Activated T-cell treated with anti-CD3 and anti-CD28 coated beads for 4 hours (primary cell): Measurements from ENCODE around the gene RPTOR.

Source experiments
- DNase-seq: peaks from one replicate; pipeline ENCODE4 v3.0.0-alpha.2; 2020

RPTOR gene

DNA sequence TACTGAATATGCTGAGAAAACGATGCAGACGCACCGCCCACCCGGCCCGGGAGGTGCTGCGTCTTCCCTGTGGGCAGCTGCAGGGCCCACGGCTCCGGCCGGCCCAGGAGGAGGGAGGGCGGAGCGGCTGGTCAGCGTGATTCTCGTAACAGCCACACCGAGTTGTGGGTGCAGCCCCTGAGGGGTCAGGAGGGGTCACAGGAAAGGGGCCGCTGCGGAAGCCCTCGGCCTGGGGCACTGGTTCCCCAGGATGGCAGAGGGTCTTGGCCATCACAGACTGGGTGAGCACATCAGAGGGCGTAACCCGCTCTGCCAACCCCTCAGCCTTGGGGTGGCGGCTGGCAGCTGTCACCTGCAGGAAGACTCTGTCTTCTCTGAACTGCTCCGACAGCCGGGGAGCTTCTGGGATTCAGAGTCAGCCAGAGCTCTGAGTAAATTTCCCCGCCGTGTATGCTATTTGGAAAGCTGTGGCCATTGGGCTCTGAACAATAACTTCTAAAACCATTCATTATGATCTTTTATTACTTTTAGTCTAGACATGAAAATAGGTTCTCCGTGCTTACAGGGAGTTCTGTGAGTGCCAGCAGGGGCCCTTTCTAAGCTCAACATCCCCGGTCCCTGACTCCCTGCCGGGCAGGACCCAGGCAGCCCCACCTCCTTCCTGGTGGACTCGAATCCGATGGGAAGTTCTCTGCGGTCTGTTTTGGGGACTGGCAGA, 359.6 kb downstream of the RPTOR start:
- DNase-seq, result no peak

- no peak for DNase-seq
Measured at GRCh38 chr17:80905586-80906230, 361.1 kb downstream of the RPTOR start.

DNA sequence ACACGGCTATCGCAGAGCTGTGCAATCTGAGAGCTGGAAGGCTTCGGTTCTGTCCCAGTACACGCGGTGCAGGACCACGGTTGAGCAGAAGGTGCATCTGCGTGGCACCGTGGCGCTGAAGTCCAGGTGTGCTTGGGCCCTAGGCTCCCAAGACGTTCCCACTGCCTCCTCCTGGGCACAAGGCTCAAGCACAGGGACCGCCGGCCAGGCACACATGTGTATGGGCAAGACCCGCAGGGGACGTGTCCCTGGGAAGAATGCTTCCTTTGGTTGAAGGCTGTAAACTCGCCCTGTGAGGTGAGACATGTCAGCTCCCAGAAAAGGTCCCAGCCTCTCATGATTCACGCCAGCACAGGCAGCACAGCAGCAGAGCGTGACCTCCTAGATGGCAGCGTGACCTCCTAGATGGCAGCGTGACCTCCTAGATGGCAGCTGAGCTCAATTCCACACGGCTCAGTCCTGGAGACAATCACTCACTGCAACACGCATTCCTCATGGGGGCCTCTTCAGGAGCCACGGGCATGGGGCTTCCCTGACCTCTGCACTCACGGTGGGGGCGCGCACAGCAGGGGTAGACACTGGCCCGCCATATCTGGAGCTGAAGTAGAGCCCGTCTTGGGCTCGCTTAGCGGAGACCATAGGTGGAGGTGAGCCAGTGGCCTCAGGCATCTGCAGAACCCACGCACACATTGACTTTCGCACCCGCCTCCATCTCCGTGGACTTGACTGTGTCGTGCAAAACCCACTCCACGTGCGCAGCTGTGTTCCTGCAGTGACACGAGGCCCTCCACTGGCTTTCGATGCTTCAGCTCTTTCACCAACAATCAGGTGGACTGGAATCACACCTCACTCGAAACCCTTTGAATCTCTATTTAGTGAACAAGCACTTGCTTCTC, 362.0 kb downstream of the RPTOR start:
- DNase-seq, result no peak

DNA sequence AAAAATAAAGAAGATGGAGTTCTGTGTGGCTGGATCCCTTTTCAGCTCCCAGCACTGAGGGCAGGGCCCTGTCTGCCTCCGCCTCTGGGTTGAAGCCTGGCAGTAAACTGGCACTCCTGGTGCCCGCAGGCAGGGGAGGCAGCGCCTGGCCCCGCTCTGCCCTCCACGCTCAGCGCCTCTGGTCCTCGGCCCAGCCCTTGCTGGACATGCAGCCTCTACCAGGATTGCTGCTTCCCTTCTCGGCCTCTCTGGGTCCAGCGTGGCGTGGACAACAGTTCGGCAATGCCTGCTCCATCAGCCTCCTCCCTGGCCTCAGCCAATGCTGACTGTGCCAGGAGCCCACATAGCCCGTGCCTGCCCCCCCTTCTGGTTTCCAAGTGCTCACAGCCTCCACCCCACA, 362.6 kb downstream of the RPTOR start:
- DNase-seq, result no peak

DNA sequence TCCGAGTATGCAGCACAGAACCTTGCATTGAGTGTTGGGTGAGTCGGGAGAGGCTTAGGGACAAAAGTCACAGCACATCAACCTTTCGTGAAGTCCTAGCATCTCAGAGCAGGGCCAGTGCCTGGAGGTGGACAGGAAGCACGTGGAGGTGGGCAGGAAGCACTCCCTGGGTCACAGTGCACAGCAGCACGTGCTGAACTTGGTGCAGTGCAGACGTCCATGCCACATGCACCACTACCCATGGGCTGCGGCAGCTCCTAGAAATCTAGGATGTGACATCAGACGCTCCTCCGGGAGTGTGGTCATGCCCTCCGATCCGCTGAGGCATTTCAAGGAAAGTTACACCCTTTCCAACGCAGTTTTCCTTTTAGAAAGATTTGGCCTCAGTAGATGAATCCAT, 363.6 kb downstream of the RPTOR start:
- no peak for DNase-seq

- DNase-seq, result no peak
Measured at GRCh38 chr17:80908776-80909175, 364.1 kb downstream of the RPTOR start.

DNA sequence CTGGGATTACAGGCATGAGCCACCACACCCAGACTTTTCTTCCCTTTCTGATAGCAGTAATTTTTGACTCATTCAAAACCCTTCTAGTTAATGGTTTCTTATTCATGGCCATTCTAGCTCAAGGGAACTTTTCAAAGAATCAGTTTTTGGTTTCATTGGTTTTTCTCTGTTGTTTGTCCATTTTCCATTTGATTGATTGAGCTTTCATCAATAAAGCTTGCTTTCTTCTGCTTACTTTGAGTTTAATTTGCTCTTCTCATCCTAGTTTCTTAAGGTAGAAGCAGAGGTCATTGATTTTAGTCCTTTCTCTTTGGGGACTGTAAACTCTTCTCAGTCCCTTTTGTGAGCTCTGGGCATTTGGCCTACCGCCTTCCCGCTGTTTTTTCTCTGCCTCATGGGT, 365.0 kb downstream of the RPTOR start:
- DNase-seq, result no peak

DNA sequence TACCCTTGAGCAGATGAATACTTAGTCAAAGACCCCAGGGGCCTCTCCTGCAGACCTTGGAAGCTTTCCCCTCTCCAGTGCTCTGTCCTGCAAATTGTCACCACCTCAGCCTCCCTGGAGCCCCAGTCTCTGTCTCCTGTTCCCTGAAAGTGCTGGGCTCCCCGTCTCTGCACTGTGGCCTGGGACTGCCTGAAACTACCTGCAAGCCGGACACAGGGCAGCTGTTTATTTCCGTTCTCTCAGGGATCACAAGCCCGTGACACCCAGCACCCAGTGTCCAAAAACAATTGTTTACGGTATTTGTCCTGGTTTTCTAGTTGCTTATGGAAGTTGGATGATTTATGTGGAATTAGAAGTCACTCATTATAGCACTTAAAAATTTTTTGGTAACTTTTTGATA, 365.4 kb downstream of the RPTOR start:
- no peak for DNase-seq

GRCh38 chr17:80912476-80912875, 367.8 kb downstream of the RPTOR start:
- DNase-seq, result no peak

DNA sequence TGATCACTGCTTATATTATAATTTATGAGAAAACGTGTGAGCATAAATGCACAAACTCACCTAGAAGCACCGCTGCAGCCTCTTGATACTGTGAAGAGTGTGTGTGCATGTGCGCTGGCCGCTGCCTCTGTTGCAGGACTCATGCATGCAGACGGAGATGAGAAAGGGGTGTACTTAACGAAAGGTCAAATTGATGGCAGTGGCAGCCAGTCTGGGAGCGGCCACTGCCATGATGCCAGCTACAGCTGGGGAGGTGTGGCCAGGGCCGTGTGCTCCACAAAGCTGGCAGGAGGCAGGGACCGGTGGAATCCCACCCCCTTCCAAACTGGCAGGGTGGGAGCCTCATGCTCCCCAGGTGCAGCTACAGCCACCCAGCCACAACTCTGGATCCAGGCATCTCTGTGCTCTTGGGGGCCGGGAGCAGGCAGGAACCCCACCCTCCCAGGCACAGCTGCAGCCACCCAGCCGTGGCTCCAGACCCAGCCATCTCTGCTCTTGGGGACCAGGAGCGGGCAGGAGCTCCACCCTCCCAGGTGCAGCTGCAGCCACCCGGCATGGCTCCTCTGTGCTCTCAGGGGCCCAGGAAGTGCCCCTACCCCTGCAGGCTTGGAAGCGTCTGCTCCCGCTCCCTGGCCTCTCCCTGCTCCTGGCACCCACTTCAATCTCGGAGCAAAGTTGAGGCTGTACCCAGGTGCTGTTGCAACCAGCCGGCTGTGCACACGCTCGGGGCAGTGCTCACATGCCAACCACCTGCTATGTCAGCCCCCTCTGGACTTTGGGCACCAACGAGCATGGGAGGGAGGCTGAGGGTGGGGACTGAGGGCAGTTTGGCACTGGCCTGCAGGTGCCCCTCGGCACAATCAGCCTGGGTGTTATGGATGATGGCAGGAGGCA, 369.5 kb downstream of the RPTOR start:
- no peak for DNase-seq

- no peak for DNase-seq
Measured at GRCh38 chr17:80916246-80916645, 371.6 kb downstream of the RPTOR start.

GRCh38 chr17:80917716-80918560, 373.3 kb downstream of the RPTOR start:
- no peak for DNase-seq

- DNase-seq, result no peak
Measured at GRCh38 chr17:80918731-80919130, 374.1 kb downstream of the RPTOR start.

DNA sequence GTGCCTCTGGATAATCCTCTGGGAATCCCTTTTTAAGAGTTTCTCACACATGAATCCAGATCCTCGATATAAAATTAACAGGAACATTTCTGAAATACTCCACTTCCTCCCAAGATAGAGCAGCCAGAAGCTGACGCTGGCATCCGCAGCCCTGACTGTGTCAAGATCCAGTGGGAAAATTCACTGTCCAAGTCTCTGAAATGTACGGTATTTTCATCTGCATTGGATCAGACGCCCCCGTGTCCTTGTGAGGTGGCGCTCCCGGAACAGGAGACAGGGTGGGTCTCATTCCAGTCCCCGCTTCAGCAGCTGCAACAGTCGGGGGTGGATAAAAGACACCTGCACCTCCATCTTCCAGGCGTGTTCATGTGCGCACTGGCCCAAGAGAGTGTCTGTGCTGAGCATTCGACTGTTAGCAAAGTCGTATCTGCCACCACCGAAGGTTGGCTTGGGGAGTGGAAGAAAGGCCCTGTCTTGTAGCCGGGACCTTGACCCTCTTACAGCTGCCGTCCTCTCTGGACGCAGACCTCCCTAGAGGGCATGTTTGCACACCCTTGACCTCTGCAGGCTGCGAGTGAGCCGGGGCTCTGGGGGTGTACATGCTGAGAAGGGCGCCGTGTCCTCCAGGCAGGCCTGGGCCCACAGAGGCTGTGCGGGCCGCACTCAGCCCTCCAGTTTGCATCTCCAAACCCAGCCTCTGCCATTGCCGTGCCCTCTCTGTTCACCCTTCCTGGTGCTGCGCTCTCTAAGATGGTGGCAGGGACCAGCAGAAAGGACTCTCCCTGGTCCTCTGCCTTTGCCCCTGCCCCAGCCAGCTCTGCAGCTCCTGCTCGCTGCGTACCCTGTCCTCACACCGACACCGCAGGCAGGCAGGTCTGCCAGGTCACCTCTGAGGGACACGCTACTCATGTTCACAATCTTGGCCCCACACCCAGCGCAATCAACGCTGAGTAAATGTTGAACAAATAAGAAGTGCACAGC, 375.0 kb downstream of the RPTOR start:
- no peak for DNase-seq

DNA sequence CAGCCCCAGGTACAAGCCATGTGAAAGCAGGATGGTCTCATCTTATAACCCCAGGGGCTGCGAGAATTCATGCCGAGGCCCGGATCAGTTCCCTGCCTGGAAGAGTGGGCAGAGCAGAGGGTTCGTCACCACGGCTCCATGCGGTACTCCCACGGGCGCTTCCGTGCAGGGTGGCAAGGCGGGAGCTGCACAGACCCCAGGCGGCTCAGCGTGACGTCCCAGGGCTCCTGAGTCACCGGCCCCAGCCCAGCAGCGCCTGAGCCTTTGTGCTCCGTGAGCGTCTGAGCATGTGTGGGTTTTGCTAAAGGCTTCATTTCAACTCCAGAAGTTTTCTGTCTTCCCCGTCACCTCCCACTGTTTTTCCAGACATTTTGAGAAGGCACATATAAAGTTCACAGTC, 375.8 kb downstream of the RPTOR start:
- DNase-seq, result no peak

GRCh38 chr17:80921159-80921558, 376.5 kb downstream of the RPTOR start:
- no peak for DNase-seq

GRCh38 chr17:80921741-80922579, 377.3 kb downstream of the RPTOR start:
- DNase-seq, result no peak

- no peak for DNase-seq
Measured at GRCh38 chr17:80922580-80923160, 378.0 kb downstream of the RPTOR start.
